AG08396 (cell line): ENCODE data around the gene NUBP1.

Experiments used
- DNase-seq: peaks from one replicate; pipeline ENCODE4 v3.0.0; 2012; ENCODE audit warnings: low spot score, mixed read lengths

The NUBP1 gene

DNA sequence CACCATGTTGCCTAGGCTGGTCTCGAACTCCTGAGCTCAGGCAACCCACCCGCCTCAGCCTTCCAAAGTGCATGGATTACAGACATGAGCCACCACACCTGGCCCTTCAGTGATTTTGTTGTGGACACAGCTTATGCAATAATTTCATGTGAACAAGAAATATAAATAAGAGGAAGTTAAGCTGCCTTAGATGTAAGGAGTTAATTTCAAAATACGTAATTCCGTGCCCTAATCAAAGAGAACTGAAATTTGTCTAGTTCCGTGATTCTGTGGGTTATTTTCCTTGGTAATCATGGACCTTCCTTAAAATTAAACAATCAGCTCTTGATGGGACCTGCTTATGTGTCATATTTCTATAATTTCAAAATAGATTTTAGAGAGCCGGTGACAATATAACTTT, 63.1 kb downstream of the NUBP1 start:
- no peak for DNase-seq

DNA sequence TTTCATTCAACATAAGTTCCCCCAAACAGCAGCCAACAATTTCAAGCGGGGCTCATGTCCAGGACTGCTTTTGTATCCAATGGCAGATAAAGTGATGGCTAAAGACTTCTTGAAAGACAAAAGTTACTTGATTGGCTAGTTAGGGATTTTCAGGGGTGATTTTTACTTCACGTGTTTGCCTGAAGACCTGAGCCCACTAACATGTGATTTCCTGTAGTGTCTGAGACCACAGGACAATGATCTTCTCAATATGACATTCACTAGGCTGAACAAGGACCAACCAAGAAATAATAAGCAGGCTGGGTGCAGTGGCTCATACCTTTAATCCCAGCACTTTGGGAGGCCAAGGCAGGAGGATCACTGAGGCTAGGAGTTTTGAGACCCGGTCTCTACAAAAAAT, 64.6 kb downstream of the NUBP1 start:
- no peak for DNase-seq

DNA sequence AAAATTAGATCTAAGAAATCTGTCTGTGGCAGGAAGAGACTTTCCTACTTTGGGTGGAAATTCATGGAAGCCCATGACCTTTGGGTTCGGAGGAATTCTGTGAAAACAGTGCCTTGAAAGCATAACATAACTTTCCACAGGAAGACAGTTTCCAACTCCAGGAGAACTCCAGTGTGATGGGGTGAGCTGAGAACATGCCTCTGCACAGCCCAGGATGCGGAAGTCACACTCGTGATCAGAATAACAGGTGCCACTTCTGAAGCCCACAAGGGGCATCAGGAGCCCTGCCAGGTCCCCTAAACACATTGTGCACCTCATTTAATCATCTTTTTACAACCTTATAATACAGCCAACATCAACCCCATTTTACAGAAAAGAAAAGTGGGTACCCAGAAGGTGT, 65.2 kb downstream of the NUBP1 start:
- DNase-seq, result no peak

DNA sequence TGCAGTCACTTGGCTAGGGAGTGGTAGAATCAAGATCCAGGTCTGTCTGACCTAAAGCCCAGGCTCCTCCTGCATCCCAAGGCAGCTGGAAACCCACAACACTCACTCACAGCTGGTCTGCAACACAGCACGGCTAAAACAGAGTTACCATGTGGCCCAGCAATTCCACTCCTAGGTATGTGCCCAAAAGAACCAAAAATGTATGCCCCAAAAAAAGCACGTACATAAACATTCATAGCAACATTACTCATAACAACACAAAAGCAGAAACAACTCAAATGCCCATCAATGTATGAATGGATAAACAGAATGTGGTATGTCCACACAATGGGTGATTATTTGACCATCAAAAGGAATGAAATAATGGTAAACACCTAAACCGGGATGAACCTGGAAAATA, 66.1 kb downstream of the NUBP1 start:
- no peak for DNase-seq

DNA sequence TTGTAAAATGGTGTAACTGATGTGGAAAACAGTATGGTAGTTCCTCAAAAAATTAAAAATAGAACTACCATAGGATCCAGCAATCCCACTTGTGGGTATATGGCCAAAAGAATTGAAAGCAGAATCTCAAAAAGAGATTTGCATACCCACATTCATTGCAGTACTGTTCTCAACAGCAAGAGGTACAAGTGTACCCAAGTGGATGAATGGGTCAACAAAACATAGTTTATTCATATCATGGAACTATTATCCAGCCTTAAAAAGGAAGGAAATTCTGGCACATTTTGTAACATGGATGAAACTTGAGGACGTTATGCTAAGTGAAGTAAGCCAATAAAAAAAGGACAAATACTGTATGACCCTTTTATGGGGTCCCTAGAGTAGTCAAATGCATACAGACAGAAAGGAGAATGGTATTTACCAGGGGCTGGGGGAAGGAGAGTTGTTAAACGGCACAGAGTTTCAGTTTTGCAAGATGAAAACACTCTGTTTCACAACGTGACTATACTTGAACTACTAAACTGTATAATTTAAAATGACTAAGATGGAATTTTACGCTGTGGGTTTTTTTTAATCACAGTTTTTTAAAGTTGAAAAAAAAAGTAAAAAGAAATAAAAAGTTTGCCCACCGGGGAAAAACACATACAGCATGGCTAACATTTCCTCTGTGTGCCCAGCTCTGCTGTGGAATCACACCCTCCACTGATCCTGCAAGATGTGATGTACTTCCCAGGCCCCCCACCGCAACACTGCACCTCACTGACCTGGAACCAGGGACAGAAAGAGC, 68.9 kb downstream of the NUBP1 start:
- DNase-seq, result no peak

DNA sequence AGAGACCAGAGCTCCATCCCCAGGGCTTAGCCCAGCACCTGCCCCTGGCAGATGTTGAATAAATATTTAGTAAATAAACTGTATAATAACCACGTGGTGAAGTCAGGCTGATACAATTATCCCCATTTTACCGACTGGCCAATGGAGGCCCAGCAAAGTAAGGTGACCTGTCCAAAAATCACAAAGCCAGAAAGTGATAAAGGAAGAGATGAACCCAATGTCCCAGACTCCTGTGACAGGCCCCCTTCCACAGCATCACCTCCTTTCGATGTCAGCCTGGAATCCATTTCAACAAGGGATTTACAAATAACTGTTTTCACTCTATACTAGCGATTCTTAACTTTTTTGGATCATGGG, 69.4 kb downstream of the NUBP1 start:
- DNase-seq, result no peak

DNA sequence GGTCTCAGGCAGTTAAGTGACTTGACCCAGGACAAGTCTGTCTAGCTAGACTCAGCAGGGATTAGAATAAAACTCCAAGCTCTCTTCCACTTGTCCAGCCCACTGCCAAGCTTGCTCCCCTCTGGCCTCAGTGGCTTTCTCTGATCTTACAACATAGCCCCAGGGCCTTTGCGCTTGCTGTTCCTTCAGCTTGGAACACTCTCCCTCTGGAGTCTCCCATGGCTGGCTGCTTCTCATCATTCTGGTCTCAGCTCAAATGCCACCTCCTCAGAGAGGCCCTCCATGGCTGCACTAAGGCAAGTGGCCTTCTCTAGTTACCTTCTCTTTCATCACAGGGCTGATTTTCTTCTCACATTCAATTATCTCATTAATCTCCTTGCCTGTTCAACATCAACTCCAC, 73.9 kb downstream of the NUBP1 start:
- no peak for DNase-seq

DNA sequence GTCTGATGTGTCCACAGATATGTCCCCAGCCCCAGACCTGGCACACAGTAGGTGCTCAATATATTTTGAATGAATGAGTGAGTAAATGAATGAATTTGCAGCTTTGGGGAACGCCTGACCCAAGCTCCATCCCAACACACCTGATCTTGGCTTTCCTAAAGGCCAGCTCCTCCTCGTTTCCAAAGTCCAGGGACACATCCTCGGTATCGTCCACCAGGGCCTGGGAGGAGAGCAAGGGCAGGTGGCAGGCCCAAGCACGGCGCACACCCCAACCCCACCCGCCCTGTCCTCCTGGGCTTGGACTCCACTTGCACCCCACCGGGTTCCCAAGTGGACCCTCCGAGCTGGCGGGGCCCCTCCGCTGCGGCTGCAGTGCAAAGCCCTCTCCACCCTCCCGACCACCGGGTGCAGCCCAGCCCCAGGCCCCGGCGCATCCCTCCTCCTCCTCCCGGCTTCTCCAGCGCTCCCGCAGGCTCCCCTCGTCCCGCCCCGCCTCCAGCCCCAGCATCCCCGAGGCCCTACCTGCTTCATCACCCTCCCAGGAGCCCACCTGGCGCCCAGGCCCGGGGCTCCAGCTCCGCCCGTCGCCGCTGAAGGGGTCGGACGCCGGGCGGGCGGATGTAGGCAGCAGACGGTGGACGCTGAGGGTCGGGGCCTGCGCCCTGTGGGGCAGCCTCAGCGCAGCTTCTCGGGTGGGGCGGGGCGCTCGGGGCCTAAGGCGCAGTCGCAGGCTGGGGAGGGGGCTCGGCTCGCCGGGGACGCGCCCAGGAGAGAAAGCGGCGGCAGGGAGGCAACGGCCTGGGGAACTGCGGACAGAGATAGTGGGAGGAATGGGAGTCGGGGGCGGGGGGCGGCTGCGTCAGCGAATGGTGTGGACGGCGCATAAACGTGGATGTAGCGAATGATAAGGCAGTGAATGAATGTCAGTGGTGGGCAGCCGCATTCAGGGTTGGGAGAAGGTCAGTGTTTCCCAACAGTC, 74.6 kb downstream of the NUBP1 start, which contains the start of gene TVP23A:
Gene TVP23A, minus strand, starts transcription at position 832 of the 979 bp plus-strand sequence. Its CDS starts 301 bp downstream, at position 531.
- no peak for DNase-seq
